ENCODE measurements around the gene JMJD4.

The JMJD4 gene

DNA sequence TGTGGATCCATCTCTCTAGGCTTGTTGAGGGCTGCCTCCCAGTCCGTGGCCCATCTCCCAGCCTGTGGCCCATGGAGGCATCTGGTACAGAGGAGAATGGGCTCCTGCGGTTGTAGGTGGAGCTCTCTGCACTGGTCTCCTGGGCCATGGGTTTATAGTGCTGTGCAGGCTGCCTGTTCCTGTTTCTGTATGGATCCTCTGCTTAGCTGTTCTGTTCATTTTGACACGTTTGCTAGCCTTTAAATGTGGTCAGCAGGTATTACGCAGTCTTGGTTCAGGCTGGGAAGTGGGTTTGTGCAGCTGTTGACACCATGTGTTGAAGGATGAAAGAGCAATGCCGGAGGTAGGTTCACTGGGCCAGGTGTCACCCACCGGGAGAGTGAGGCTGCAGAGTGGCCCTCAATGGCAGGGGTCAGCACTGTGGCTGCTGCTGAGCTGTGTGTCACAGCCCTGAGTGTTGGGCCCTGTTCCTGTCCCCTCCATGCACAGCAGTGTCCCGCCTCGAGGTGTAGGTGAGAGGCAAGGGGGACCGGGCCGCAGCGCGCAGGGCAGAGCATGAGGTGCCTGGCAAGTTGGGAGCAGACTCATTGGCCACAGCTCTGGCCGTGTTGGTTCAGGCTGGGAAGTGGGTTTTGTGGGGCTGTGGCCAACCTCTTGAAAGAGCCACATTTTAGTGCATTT lies 39.1 kb upstream of the JMJD4 start:
- Histone ChIP-seq H3K9me3 (replicated peaks; ENCODE audit: insufficient read depth, low read length) (no peaks in the 10 kb centered on the region), H3K79me2 (ENCODE audit: low read length) (no peaks in the 10 kb centered on the region), H3K27ac (ENCODE audit: low read length) (no peak overlapping the region), H2AFZ (ENCODE audit: low read length) (no peak overlapping the region), H3K4me3 (ENCODE audit: low read length) (no peak overlapping the region), H3F3A (ENCODE audit: insufficient read depth, low read length) (no peaks in the 10 kb centered on the region), H3K9ac (ENCODE audit: low read length) (no peak overlapping the region), H3K9me2 (replicated peaks; ENCODE audit: insufficient read depth, low read length) (no peaks in the 10 kb centered on the region), H3K36me3 (replicated peaks; ENCODE audit: insufficient read depth, low read length) (no peaks in the 10 kb centered on the region), H3K4me2 (ENCODE audit: low read depth, low read length) (no peak overlapping the region), H3K4me1 (ENCODE audit: low read length) (no peaks in the 10 kb centered on the region), H4K20me1 (ENCODE audit: insufficient read depth, low read length) (no peaks in the 10 kb centered on the region), H3K27me3 (replicated peaks; ENCODE audit: insufficient read depth, low read length) (no peaks in the 10 kb centered on the region)
- TF ChIP-seq EZH2 (optimal IDR thresholded peaks at IDR 0.05; ENCODE audit: low read depth, low read length) (no peak), EZH2phosphoT487 (IDR thresholded peaks at IDR 0.05; ENCODE audit: low read length) (no peak)
- TF ChIP-seq, protein P1, sequence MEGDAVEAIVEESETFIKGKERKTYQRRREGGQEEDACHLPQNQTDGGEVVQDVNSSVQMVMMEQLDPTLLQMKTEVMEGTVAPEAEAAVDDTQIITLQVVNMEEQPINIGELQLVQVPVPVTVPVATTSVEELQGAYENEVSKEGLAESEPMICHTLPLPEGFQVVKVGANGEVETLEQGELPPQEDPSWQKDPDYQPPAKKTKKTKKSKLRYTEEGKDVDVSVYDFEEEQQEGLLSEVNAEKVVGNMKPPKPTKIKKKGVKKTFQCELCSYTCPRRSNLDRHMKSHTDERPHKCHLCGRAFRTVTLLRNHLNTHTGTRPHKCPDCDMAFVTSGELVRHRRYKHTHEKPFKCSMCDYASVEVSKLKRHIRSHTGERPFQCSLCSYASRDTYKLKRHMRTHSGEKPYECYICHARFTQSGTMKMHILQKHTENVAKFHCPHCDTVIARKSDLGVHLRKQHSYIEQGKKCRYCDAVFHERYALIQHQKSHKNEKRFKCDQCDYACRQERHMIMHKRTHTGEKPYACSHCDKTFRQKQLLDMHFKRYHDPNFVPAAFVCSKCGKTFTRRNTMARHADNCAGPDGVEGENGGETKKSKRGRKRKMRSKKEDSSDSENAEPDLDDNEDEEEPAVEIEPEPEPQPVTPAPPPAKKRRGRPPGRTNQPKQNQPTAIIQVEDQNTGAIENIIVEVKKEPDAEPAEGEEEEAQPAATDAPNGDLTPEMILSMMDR (IDR thresholded peaks at IDR 0.05; ENCODE audit: low read length), result no peak
- DNase-seq, result no peak

DNA sequence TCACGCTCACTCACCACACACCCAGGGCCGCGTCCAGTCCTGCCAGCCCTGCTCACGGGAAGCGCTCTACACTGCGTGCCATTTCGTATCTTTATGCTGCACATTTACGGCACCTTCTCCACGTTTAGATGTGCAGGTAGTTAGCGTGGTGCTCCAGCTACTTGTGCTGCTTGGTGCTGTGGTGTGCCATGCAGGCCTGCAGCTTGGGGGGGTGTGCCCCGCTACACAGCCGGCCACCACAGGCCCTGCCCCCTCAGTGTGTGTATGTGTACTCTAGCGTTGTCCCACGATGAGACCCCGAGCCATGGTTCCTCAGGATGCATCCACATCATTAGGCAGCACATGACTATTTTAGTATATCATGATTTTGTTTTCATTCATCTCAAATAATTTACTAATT lies 38.5 kb upstream of the JMJD4 start:
- no peak overlapping the region for H3K4me3 ChIP-seq (ENCODE audit: low read length)
- H3K27me3 ChIP-seq (replicated peaks; ENCODE audit: insufficient read depth, low read length), result no peaks in the 10 kb centered on the region
- no peak overlapping the region for H3K4me2 ChIP-seq (ENCODE audit: low read depth, low read length)
- H3K4me1 ChIP-seq (ENCODE audit: low read length), result no peaks in the 10 kb centered on the region
- no peaks in the 10 kb centered on the region for H3F3A ChIP-seq (ENCODE audit: insufficient read depth, low read length)
- no peaks in the 10 kb centered on the region for H3K9me3 ChIP-seq (replicated peaks; ENCODE audit: insufficient read depth, low read length)
- TF ChIP-seq EZH2phosphoT487 (IDR thresholded peaks at IDR 0.05; ENCODE audit: low read length) (no peak), EZH2 (optimal IDR thresholded peaks at IDR 0.05; ENCODE audit: low read depth, low read length) (no peak)
- TF ChIP-seq, protein P1 (IDR thresholded peaks at IDR 0.05; ENCODE audit: low read length), result no peak
- no peaks in the 10 kb centered on the region for H4K20me1 ChIP-seq (ENCODE audit: insufficient read depth, low read length)
- no peak overlapping the region for H3K9ac ChIP-seq (ENCODE audit: low read length)
- H2AFZ ChIP-seq (ENCODE audit: low read length), result no peak overlapping the region
- no peaks in the 10 kb centered on the region for H3K36me3 ChIP-seq (replicated peaks; ENCODE audit: insufficient read depth, low read length)
- no peak for DNase-seq
- no peak overlapping the region for H3K27ac ChIP-seq (ENCODE audit: low read length)
- H3K79me2 ChIP-seq (ENCODE audit: low read length), result no peaks in the 10 kb centered on the region
- no peaks in the 10 kb centered on the region for H3K9me2 ChIP-seq (replicated peaks; ENCODE audit: insufficient read depth, low read length)

DNA sequence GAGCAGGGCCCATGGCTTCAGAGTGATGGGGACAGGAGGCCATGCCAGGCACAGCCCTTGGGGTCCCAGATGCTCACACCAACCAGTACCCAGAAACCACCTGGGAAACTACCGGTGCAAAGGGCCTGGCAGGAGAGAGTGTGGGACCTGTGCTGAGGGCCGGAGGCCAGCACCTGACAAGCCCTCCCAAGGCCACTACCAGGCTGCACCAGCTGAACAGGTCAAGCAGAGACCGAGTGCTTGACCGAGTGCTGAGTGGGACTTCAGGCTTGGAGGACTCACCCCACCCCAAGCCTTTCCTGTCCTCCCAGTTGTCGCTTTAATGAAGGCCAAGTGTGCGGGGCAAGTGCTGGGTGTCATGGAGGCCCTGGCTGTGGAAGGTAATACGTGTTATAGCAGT lies 36.7 kb upstream of the JMJD4 start:
- no peak for DNase-seq
- no peaks in the 10 kb centered on the region for H3K27me3 ChIP-seq (replicated peaks; ENCODE audit: insufficient read depth, low read length)
- no peak overlapping the region for H3K4me2 ChIP-seq (ENCODE audit: low read depth, low read length)
- TF ChIP-seq EZH2 (optimal IDR thresholded peaks at IDR 0.05; ENCODE audit: low read depth, low read length) (no peak), EZH2phosphoT487 (IDR thresholded peaks at IDR 0.05; ENCODE audit: low read length) (no peak)
- TF ChIP-seq, protein P1 (IDR thresholded peaks at IDR 0.05; ENCODE audit: low read length), result no peak
- H3K4me1 ChIP-seq (ENCODE audit: low read length), result no peaks in the 10 kb centered on the region
- H2AFZ ChIP-seq (ENCODE audit: low read length), result no peak overlapping the region
- peaks cover 6% of the 10 kb centered on the region; the same call in 1 of the 2 replicates for H3K36me3 ChIP-seq (replicated peaks; ENCODE audit: insufficient read depth, low read length)
- H3K9me2 ChIP-seq (replicated peaks; ENCODE audit: insufficient read depth, low read length), result no peaks in the 10 kb centered on the region
- no peak overlapping the region for H3K4me3 ChIP-seq (ENCODE audit: low read length)
- H3K27ac ChIP-seq (ENCODE audit: low read length), result no peak overlapping the region
- no peaks in the 10 kb centered on the region for H3K79me2 ChIP-seq (ENCODE audit: low read length)
- no peaks in the 10 kb centered on the region for H3F3A ChIP-seq (ENCODE audit: insufficient read depth, low read length)
- H4K20me1 ChIP-seq (ENCODE audit: insufficient read depth, low read length), result no peaks in the 10 kb centered on the region
- H3K9me3 ChIP-seq (replicated peaks; ENCODE audit: insufficient read depth, low read length), result no peaks in the 10 kb centered on the region
- H3K9ac ChIP-seq (ENCODE audit: low read length), result no peak overlapping the region

Measured in MM.1S (cell line).